Daoy (cell line): ENCODE measurements around the gene RANBP1. TPM values are rescaled to one million over a fixed set of nuclear protein-coding genes. Genes with fewer than 3 reads are reported as not detected.

Experiments
- DNase-seq: peaks from one replicate; pipeline ENCODE4 v3.0.0-alpha.2; 2015; ENCODE audit warnings: low read depth
- total RNA-seq: library from RNA; depleted of rRNA; stranded (reverse); fragments of >200 nt; shearing (Covaris generic); gene quantifications from 2 replicates; pipeline ENCODE4 v1.2.3, GENCODE V29; 2014; rRNA removed

RANBP1 gene
- total RNA-seq, 1 experiment from 2014 or later = 1,098 TPM

DNA sequence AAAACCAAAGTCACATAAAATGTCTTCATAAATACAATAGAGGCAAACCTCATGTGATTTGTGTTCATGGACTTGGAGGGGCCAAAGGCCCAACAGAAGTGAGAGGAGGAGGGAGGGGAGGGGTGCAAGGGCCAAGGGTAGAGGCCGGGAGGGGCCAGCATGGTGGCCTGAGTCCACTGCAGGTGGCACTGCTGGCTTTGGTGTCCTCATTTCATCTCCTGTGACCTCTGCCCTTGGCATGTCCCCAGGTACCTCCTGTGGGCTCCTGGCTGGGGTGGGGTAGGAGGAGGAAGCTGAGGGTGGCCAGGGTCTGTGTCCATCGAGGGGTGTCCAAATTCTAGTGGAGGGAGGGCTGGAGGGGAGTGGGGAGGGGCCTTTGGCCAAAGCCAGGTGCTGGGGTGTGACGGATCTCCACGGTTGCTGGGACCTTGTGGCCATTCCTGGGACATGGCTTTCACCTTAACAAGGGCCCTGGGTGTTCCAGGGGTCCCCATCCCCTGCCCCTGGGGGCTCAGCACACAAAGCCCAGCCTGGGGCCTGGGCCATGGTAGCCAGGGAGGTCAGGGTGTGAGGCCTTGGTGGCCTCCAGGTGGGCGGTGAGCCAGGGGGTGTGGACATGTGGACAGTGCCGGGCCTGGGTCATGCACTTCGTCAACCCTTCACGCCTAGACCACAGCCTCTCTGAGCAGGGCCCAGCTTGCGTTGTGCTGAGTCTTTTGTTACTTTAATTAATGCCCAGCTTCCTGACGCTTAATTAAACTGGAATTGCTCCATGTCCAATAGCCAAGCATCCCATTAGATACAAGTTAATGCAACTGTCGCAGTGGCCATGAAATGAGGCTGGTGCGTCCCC lies 55.6 kb downstream of the RANBP1 start:
- no peak for DNase-seq

GRCh38 chr22:20172141-20172613 lies 56.3 kb downstream of the RANBP1 start:
- DNase-seq = no peak

DNA sequence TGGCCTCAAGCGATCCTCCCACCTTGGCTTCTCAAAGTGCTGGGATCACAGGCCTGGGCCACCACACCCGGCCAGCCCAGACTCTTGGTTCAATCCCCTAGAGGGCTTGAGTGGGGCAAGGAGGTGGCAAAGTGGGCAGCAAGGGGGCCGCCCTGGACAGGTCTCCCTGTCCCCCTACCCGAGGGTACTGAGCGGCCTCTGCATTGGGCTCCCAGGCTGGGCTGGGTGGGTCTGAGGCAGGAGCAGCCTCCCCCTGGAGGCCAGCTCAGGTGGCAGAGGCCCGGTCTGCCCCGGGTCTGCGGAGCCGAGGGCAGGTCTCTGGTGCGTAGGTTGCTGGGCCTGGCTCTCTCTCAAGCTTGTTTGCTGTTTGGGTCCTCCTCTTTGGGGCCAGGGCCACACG lies 57.3 kb downstream of the RANBP1 start:
- DNase-seq = no peak

DNA sequence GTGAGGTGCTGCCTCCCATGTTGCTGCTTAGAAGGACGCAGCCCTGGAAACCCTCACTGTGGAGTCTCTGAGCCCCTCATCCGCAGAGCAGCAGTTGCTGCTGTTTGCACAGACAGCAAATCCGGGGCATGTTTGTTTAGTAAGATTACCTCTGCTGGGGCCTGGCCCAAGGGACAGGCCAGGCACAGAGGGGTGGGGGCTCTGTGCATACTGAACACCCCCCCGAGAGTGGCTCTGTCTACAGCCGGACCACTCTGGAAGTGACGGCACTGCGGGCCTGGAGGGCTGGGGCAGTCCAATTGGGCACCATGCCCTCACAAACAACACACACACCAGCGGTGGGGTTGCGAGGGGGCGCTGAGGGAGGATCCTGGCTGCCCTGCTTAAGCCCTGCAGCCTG lies 57.9 kb downstream of the RANBP1 start:
- DNase-seq = no peak

DNA sequence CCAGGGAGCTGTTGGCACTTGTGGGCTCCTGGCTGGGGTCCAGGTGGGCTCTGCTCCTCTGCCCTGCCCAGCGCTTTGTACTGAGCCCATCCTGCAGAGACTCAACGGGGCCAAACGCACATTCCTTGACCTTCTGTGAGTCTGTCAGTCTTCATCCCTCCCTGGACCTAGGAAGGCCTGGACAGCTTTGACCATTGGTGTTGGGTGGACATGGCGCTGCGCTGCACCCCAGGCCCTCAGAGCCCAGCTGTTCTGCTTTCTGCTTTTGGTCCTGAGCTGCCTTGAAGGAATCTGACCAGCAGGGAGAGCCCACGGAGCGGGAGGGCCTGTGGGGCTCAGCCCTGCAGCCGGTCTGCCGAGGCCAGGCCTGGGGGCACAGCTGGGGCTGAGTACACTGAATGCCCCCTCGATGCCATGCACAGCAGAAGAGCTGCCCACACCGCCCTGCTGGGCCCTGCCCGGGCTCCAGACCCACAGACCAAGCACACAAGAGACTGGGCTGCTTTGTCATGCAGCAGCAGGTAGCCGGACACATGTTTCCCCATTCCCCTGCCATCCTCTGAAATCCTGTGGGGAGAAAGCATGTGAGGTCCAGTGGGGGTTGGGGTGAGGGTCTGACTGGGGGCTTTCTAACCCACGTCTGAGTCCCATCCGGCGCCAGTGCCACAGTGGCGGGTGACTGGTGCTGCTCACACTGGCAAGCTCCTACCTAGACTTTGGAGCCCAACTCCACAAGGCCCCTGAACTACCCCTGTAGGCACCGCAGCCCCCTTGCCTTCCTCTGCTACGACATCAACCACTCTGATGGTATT lies 59.1 kb downstream of the RANBP1 start:
- peak; percentile 33 for DNase-seq

DNA sequence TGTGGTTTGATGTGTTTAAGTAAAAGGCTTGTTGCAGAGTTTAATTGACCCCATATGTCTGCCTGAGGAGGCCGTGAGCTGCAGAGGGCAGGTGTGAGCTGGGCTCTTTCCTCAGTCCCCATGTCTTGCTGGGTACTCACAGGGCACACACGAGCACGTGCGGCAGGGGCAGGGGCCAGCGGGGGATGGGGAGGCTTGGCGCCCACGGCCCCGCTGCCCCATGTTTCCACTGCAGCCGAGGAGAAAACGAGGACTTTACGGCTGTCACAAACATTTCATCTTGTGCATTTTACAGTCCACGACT lies 59.6 kb downstream of the RANBP1 start:
- no peak for DNase-seq

DNA sequence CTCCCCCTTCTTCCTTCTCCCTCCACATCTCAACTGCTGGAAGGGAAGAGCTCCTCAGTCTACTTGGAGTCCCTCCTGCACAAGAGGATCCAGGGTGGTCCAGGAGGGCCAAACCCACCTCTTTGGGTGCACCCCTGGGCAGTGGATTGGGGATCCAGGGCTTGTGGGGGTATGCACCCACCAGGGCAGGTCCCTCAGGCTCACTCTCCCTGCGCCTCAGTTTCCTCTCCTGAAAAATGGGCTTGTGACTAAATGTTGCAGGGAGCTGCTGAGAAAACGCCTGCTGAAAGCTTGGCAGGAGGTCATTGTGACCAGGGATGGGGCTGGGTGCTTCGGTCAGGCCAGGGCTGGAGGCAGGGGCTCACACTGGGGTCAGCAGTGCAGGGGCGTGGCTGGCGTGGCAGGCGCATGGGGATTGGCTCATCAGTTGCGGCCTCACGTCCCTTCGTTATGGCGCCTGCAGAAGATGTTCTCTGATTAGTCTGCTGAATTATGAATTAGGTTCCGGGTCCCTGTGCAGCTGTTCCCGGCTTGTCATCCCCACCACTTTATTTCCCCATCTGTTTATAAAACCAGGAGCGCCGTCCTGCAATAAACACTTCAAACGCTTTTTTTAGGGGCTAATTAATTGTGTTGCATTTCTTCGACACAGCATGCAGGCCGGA lies 60.6 kb downstream of the RANBP1 start:
- no peak for DNase-seq

Other genes starting within 250 kb of the RANBP1 start
- 128 and 166 TPM in 2 replicates for gene COMT, start 174.3 kb upstream of the RANBP1 start, total RNA-seq
- 31.9 and 40.2 TPM in 2 replicates for gene TXNRD2, start 174.3 kb upstream of the RANBP1 start, total RNA-seq
- gene ARVCF, start 99.3 kb upstream of the RANBP1 start, total RNA-seq = 3.4 and 6.2 TPM in 2 replicates
- 17.3 and 21.1 TPM in 2 replicates for gene TANGO2, start 95.0 kb upstream of the RANBP1 start, total RNA-seq
- gene DGCR8, start 35.9 kb upstream of the RANBP1 start, total RNA-seq = 22.3 and 27.9 TPM in 2 replicates
- gene TRMT2A, start 1.1 kb downstream of the RANBP1 start, total RNA-seq = 36.6 and 41.3 TPM in 2 replicates
- gene ZDHHC8, start 15.7 kb downstream of the RANBP1 start, total RNA-seq = 3.3 and 20.7 TPM in 2 replicates
- 0.51 TPM in 1 of 2 replicates, not detected in the other for gene CCDC188, start 35.0 kb downstream of the RANBP1 start, total RNA-seq
- gene RTN4R, start 152.2 kb downstream of the RANBP1 start, total RNA-seq = 1.7 and 5.1 TPM in 2 replicates
- 59.8 and 69.1 TPM in 2 replicates for gene DGCR6L, start 204.0 kb downstream of the RANBP1 start, total RNA-seq